Stomach (tissue), 9 donors: Measurements from ENCODE around the gene LRP1B. TPM values are rescaled to one million over a fixed set of nuclear protein-coding genes. Genes with fewer than 3 reads are reported as not detected.

ENCODE experiments used
- DNase-seq, 2 donors: peaks; one replicate each; pipeline versions ENCODE4 v3.0.0 to v3.0.0-alpha.2; 2013 to 2019
- H3K27ac ChIP-seq, 5 donors: fragments of 200-600 bp in 4 of 5; sonication (generic) in 4 of 5; one replicate each; pipeline ENCODE4 v1.5.1; 2013 to 2019; ENCODE audit warnings: mild to moderate bottlenecking in 1 of 5, moderate library complexity in 1 of 5
- H3K27me3 ChIP-seq, 3 donors: fragments of 200-600 bp; sonication (generic); one replicate each; pipeline ENCODE4 v1.5.1; 2017 to 2019; ENCODE audit warnings: mixed run types in 1 of 3
- H3K36me3 ChIP-seq, 4 donors: fragments of 200-600 bp; sonication (generic); 1 replicate in 3 of 4; 2 replicates in 1 of 4; pipeline ENCODE4 v1.5.1; 2016 to 2019
- H3K4me1 ChIP-seq, 4 donors: fragments of 200-600 bp; sonication (generic); one replicate each; pipeline ENCODE4 v1.5.1; 2016 to 2019
- H3K4me3 ChIP-seq, 4 donors: fragments of 200-600 bp; sonication (generic) in 3 of 4; one replicate each; pipeline ENCODE4 v1.5.1; 2016 to 2019; ENCODE audit warnings: mild to moderate bottlenecking in 1 of 4
- H3K9me3 ChIP-seq, 4 donors: fragments of 200-600 bp; sonication (generic); one replicate each; pipeline ENCODE4 v1.5.1; 2016 to 2019
- EP300 ChIP-seq: sonication (generic); formaldehyde crosslinking; IDR thresholded peaks from one replicate; pipeline ENCODE4 v1.6.1; 2017; ENCODE audit warnings: antibody characterized with exemption
- POLR2A ChIP-seq, 4 donors: fragments of 450-650 bp; IDR thresholded peaks; one replicate each; pipeline ENCODE4 v1.6.1; 2016; ENCODE audit warnings: antibody characterized with exemption in 4 of 4, control low read depth in 2 of 4, mild to moderate bottlenecking in 1 of 4, moderate library complexity in 1 of 4
- POLR2AphosphoS5 ChIP-seq, 3 donors: sonication (generic); formaldehyde crosslinking; IDR thresholded peaks; one replicate each; pipeline ENCODE4 v1.6.1; 2016; ENCODE audit warnings: antibody characterized with exemption in 3 of 3
- WGBS, 5 donors: extraction: QIAGEN DNeasy Blood & Tissue Kit in 3 of 5; methylation state at CpG; one replicate each; pipeline versions ENCODE4 v1.1.5 to v1.1.7; 2013 to 2018; 5-methylcytosine and 5-hydroxymethylcytosine counted together
- intact Hi-C: fragments of 100-400 bp; cut with DNase I; formaldehyde crosslinking; loops from one replicate; pipeline ENCODE4 v1.15.1; 2023; ENCODE audit warnings: low total_unique reads
- polyA plus RNA-seq, 3 donors: library from polyadenylated mRNA; stranded (reverse); fragments of 200-250 nt; gene quantifications; one replicate each; pipeline ENCODE4 v1.2.3, GENCODE V29; 2013
- total RNA-seq, 5 donors: library from RNA; depleted of rRNA; stranded (reverse); fragments of >200 nt; gene quantifications; one replicate each; pipeline versions ENCODE4 v1.1.0 to v1.2.3, GENCODE V29; 2014 to 2016
- TF ChIP-seq, protein P1 (sequence below), 7 experiments: fragments of 450-650 bp in 4 of 7; fragments of 200-600 bp in 3 of 7; sonication (generic) in 3 of 7; IDR thresholded peaks; one replicate each; pipeline ENCODE4 v1.5.1; 2016 to 2019; ENCODE audit warnings: antibody characterized with exemption in 7 of 7, control low read depth in 2 of 7, mild to moderate bottlenecking in 1 of 7
- donor health status: healthy with polysubstance abuse.
- donor health status: Bipolar disorder and iron deficiency.
- donor health status: healthy.

The LRP1B gene
- total and polyA plus RNA-seq, 8 donors: under 0.01 to 9.0 (median 0.38) TPM

DNA sequence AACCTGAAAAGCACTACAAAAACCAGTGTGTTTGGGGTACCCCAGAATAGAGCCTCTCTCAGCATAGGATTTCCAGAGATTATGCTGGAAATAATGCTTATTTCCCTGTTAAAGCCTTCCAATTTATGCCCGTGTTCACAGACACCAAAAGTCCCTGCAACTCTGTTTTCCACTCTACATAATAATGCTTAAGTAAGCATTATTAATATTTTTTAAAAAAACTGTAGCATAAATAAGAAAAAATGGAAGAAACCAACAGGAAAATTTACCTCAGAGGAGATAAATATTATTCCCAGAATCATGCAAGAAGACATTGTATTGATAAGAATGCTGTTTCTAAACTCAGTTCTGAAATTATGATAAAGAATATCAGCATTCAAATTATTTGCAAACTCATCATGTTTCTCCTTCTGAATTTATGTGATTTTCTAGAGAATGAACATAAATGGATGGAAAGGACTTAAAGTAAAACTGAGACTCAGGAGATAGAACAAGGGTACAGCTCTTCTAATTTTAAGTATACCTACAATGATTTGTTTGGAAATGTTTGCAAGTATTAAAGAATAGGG lies 241.7 kb downstream of the LRP1B start:
- H3K4me1 ChIP-seq: no peaks in the 10 kb centered on the region
- no peak for DNase-seq
- intact Hi-C loops: no loop called here
- H3K27me3 ChIP-seq: no peaks in the 10 kb centered on the region
- no peak overlapping the region for H3K27ac ChIP-seq
- TF ChIP-seq, protein P1, sequence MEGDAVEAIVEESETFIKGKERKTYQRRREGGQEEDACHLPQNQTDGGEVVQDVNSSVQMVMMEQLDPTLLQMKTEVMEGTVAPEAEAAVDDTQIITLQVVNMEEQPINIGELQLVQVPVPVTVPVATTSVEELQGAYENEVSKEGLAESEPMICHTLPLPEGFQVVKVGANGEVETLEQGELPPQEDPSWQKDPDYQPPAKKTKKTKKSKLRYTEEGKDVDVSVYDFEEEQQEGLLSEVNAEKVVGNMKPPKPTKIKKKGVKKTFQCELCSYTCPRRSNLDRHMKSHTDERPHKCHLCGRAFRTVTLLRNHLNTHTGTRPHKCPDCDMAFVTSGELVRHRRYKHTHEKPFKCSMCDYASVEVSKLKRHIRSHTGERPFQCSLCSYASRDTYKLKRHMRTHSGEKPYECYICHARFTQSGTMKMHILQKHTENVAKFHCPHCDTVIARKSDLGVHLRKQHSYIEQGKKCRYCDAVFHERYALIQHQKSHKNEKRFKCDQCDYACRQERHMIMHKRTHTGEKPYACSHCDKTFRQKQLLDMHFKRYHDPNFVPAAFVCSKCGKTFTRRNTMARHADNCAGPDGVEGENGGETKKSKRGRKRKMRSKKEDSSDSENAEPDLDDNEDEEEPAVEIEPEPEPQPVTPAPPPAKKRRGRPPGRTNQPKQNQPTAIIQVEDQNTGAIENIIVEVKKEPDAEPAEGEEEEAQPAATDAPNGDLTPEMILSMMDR (IDR thresholded peaks at IDR 0.05): no peak
- TF ChIP-seq POLR2AphosphoS5 (IDR thresholded peaks at IDR 0.05) (no peak), POLR2A (IDR thresholded peaks at IDR 0.05) (no peak), EP300 (no peak)
- no peaks in the 10 kb centered on the region for H3K36me3 ChIP-seq
- no peaks in the 10 kb centered on the region for H3K9me3 ChIP-seq
- 77 to 93% (median 86%) methylated on average over 1 of the region's 1 CpG for WGBS, 5 donors
- H3K4me3 ChIP-seq: no peak overlapping the region

DNA sequence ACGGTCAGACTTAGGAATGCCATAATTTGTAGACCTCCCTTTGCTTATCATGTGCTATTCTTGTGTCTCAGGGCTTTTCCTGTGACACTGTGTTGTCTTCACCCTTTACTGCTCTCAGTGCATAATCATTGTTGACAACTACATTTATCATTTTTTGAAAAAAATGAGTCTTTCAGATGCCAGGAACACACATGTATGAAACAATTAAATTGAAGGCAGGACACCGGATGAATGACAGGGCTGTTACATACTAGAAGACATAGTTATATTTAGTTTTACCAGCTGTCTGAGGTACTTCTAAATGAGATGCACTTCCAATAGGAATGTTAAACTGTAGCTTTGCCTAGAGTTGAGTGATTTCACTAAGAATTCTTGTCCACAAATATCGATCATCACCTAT lies 243.5 kb downstream of the LRP1B start:
- DNase-seq: no peak
- Histone ChIP-seq H3K4me1 (no peaks in the 10 kb centered on the region), H3K27me3 (no peaks in the 10 kb centered on the region), H3K27ac (no peak overlapping the region), H3K9me3 (no peaks in the 10 kb centered on the region), H3K4me3 (no peak overlapping the region), H3K36me3 (no peaks in the 10 kb centered on the region)
- 91 to 95% (median 92%) methylated on average over 3 of the region's 3 CpGs for WGBS, 5 donors
- TF ChIP-seq POLR2A (IDR thresholded peaks at IDR 0.05): no peak
- intact Hi-C loops: no loop called here

DNA sequence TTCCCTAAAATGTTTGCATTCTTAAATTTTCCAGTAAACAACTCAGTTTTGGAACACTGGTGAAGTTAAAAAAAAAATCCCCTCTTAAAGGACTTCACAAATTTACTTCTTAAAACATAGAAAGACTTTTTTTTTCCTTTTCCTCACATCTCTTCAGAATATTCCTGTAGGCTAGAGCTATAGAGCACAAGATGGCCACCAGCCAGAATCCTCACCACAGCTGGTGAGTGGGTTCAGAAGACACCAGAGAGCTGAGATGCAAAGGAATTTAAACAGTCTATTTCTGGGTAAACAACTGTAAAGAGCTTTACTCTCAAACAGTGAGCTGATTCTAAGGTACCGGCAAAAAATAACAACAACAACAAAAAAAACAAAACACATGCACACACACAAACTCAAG lies 252.8 kb downstream of the LRP1B start:
- whole genome bisulfite sequencing, 5 donors: 70 to 82% (median 78%) methylated on average over 1 of the region's 1 CpG
- Histone ChIP-seq H3K4me1 (no peaks in the 10 kb centered on the region), H3K27me3 (no peaks in the 10 kb centered on the region)

DNA sequence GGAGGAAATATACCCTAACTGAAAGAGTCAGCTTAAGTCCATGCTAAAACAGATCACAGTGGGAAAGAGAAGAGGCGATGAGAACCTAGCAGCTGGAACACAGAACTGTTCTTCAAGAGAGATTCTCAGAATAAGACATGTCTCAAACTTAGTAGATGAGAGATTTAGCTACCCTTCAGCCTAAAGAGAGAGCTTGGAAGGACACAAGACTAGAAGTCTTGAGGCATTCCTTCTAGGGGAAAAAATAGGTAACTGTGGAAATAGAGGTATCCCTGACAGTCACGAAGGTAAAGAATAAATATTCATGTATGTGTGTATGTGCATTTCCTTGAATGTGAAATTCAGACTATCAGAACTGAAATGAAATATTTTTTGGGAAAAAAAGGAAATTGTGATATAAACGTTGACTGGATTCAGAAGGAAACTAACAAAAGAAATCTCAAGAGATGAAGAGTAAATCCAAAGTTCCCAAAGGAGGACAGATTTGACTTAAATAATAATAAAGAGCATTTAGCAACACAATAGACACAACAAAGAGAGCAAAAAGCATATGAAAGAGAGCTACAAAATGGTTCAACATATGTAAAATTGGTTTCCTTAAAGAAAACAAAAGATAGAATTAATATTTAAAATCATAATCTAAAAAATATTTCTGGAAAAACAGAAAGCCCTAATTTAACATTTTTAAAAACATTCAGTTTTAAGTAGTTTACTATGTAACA lies 258.7 kb downstream of the LRP1B start:
- TF ChIP-seq POLR2AphosphoS5 (IDR thresholded peaks at IDR 0.05): no peak
- TF ChIP-seq, protein P1 (IDR thresholded peaks at IDR 0.05): no peak
- Histone ChIP-seq H3K9me3 (no peaks in the 10 kb centered on the region), H3K4me1 (no peaks in the 10 kb centered on the region), H3K36me3 (no peaks in the 10 kb centered on the region), H3K27ac (no peak overlapping the region), H3K27me3 (no peaks in the 10 kb centered on the region), H3K4me3 (no peak overlapping the region)
- no peak for DNase-seq
- intact Hi-C loops: no loop called here
- 54 to 66% (median 61%) methylated on average over 3 of the region's 3 CpGs for WGBS, 5 donors

More for the DNA sequence above, 252.8 kb downstream of the LRP1B start:
- no peaks in the 10 kb centered on the region for H3K9me3 ChIP-seq
- no peak overlapping the region for H3K27ac ChIP-seq
- H3K36me3 ChIP-seq: no peaks in the 10 kb centered on the region
- intact Hi-C loops: no loop called here
- DNase-seq: peak in 1 of 2 donors; percentile 5
- no peak overlapping the region for H3K4me3 ChIP-seq
- no peak for TF ChIP-seq EP300
- no peak for TF ChIP-seq POLR2AphosphoS5 (IDR thresholded peaks at IDR 0.05)
- no peak for TF ChIP-seq POLR2A (IDR thresholded peaks at IDR 0.05)
- TF ChIP-seq, protein P1 (IDR thresholded peaks at IDR 0.05): no peak

DNA sequence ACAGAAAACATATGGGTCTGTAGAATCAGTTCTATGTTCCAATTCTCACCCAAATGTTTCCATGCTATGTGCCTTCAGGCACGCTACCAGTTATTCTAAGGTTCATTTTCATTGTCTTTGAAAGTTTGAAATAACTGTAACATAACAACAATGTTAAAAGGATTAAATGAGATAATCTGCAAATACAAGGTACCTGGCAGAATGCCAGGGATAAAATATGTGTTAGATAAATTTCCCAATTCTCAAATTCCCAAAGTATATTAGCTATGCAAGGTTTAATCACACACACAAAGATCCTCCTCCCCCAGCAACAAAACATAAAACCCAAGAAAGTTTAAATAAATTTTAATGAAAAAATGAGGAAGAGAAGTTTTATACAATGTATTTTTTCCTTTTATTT lies 261.2 kb downstream of the LRP1B start:
- Histone ChIP-seq H3K4me3 (no peak overlapping the region), H3K9me3 (no peaks in the 10 kb centered on the region), H3K27me3 (no peaks in the 10 kb centered on the region), H3K36me3 (no peaks in the 10 kb centered on the region), H3K4me1 (no peaks in the 10 kb centered on the region), H3K27ac (no peak overlapping the region)
- intact Hi-C loops: no loop called here
- WGBS, 5 donors: 79 to 96% (median 89%) methylated on average over 1 of the region's 1 CpG
- TF ChIP-seq POLR2AphosphoS5 (IDR thresholded peaks at IDR 0.05) (no peak), EP300 (no peak), POLR2A (IDR thresholded peaks at IDR 0.05) (no peak)
- TF ChIP-seq, protein P1 (IDR thresholded peaks at IDR 0.05): no peak
- DNase-seq: no peak
